ENCODE measurements around the gene NRCAM. TPM values are rescaled to one million over a fixed set of nuclear protein-coding genes. Genes with fewer than 3 reads are reported as not detected.
A peak's percentile ranks its signal among the peaks of the same experiment; 100 is the strongest.

The NRCAM gene
- total and polyA plus RNA-seq, 2 donors, result 4.7 to 13.9 TPM

DNA sequence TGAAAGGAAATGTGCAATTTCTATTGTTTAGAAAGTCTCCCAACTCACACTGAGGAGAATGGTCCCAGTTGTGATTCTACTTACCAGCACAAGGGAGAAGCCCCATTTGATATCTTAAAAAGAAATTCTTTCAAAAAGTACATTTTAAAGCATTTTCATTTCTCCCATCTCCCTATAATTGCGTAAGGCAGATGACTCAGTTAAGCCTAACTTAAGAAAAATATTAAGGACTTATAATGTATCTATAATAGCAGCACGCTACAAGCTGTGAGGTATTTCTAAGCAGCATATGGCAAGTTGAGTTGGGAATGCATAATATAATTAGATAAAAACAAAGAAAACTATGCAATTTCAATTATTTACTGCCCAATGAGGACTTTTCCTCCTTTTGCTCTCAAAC lies 8.5 kb upstream of the NRCAM start:
- Histone ChIP-seq H3K27me3 (ENCODE audit: control insufficient read depth in 2 of 2, insufficient read depth in 1 of 2, low read length in 1 of 2) (peaks cover 0 to 5% of the 10 kb centered on the region in 2 donors), H3K36me3 (ENCODE audit: control insufficient read depth in 2 of 2, insufficient read depth in 2 of 2, low read length in 1 of 2) (no peaks in the 10 kb centered on the region), H3K4me3 (ENCODE audit: low read length in 2 of 2) (no peak overlapping the region), H3K9me3 (ENCODE audit: control insufficient read depth in 2 of 2, insufficient read depth in 1 of 2, low read length in 1 of 2) (no peaks in the 10 kb centered on the region), H3K27ac (ENCODE audit: low read depth in 1 of 2, low read length in 1 of 2) (no peak overlapping the region), H3K4me1 (ENCODE audit: control insufficient read depth in 2 of 2, insufficient read depth in 2 of 2, low read length in 2 of 2) (peaks cover 0 to 12% of the 10 kb centered on the region in 2 donors)
- no peak for DNase-seq (ENCODE audit: low read depth in 6 of 9, low spot score in 9 of 9)
- WGBS, result 94% methylated on average over 2 of the region's 2 CpGs

GRCh38 chr7:108463613-108464012 lies 7.4 kb upstream of the NRCAM start:
- peaks cover under 1 to 15% of the 10 kb centered on the region in 2 donors for H3K27me3 ChIP-seq (ENCODE audit: control insufficient read depth in 2 of 2, insufficient read depth in 1 of 2, low read length in 1 of 2)
- H3K4me1 ChIP-seq (ENCODE audit: control insufficient read depth in 2 of 2, insufficient read depth in 2 of 2, low read length in 2 of 2), result peaks cover 0 to 12% of the 10 kb centered on the region in 2 donors
- H3K36me3 ChIP-seq (ENCODE audit: control insufficient read depth in 2 of 2, insufficient read depth in 2 of 2, low read length in 1 of 2), result no peaks in the 10 kb centered on the region
- 4% methylated on average over 2 of the region's 2 CpGs for WGBS
- peak in 3 of 9 donors; percentile 12 to 56 (median 42) for DNase-seq (ENCODE audit: low read depth in 6 of 9, low spot score in 9 of 9)
- H3K4me3 ChIP-seq (ENCODE audit: low read length in 2 of 2), result no peak overlapping the region
- no peaks in the 10 kb centered on the region for H3K9me3 ChIP-seq (ENCODE audit: control insufficient read depth in 2 of 2, insufficient read depth in 1 of 2, low read length in 1 of 2)
- no peak overlapping the region for H3K27ac ChIP-seq (ENCODE audit: low read depth in 1 of 2, low read length in 1 of 2)

GRCh38 chr7:108461840-108462239 lies 5.6 kb upstream of the NRCAM start:
- peaks cover 16 to 33% of the 10 kb centered on the region in 2 donors for H3K27me3 ChIP-seq (ENCODE audit: control insufficient read depth in 2 of 2, insufficient read depth in 1 of 2, low read length in 1 of 2)
- H3K36me3 ChIP-seq (ENCODE audit: control insufficient read depth in 2 of 2, insufficient read depth in 2 of 2, low read length in 1 of 2), result no peaks in the 10 kb centered on the region
- 95% methylated on average over 3 of the region's 3 CpGs for WGBS
- H3K4me3 ChIP-seq (ENCODE audit: low read length in 2 of 2), result no peak overlapping the region
- H3K27ac ChIP-seq (ENCODE audit: low read depth in 1 of 2, low read length in 1 of 2), result no peak overlapping the region
- no peaks in the 10 kb centered on the region for H3K9me3 ChIP-seq (ENCODE audit: control insufficient read depth in 2 of 2, insufficient read depth in 1 of 2, low read length in 1 of 2)
- DNase-seq (ENCODE audit: low read depth in 6 of 9, low spot score in 9 of 9), result no peak
- H3K4me1 ChIP-seq (ENCODE audit: control insufficient read depth in 2 of 2, insufficient read depth in 2 of 2, low read length in 2 of 2), result peaks cover 0 to 12% of the 10 kb centered on the region in 2 donors

GRCh38 chr7:108460964-108461363 lies 4.7 kb upstream of the NRCAM start:
- DNase-seq (ENCODE audit: low read depth in 6 of 9, low spot score in 9 of 9), result no peak

GRCh38 chr7:108459922-108460551 lies 3.8 kb upstream of the NRCAM start:
- no peaks in the 10 kb centered on the region for H3K9me3 ChIP-seq (ENCODE audit: control insufficient read depth in 2 of 2, insufficient read depth in 1 of 2, low read length in 1 of 2)
- WGBS, result 63% methylated on average over 3 of the region's 3 CpGs
- H3K27ac ChIP-seq (ENCODE audit: low read depth in 1 of 2, low read length in 1 of 2), result no peak overlapping the region
- peak in 5 of 9 donors; percentile 7 to 49 (median 24) for DNase-seq (ENCODE audit: low read depth in 6 of 9, low spot score in 9 of 9)
- H3K4me1 ChIP-seq (ENCODE audit: control insufficient read depth in 2 of 2, insufficient read depth in 2 of 2, low read length in 2 of 2), result peaks cover 3 to 12% of the 10 kb centered on the region in 2 donors
- H3K4me3 ChIP-seq (ENCODE audit: low read length in 2 of 2), result no peak overlapping the region
- H3K36me3 ChIP-seq (ENCODE audit: control insufficient read depth in 2 of 2, insufficient read depth in 2 of 2, low read length in 1 of 2), result no peaks in the 10 kb centered on the region
- peaks cover 34 to 50% of the 10 kb centered on the region in 2 donors for H3K27me3 ChIP-seq (ENCODE audit: control insufficient read depth in 2 of 2, insufficient read depth in 1 of 2, low read length in 1 of 2)

More at GRCh38 chr7:108460964-108461363, 4.7 kb upstream of the NRCAM start:
- no peaks in the 10 kb centered on the region for H3K36me3 ChIP-seq (ENCODE audit: control insufficient read depth in 2 of 2, insufficient read depth in 2 of 2, low read length in 1 of 2)
- no peak overlapping the region for H3K4me3 ChIP-seq (ENCODE audit: low read length in 2 of 2)
- WGBS, result 97% methylated on average over 1 of the region's 1 CpG
- H3K4me1 ChIP-seq (ENCODE audit: control insufficient read depth in 2 of 2, insufficient read depth in 2 of 2, low read length in 2 of 2), result peaks cover 0 to 12% of the 10 kb centered on the region in 2 donors
- H3K27me3 ChIP-seq (ENCODE audit: control insufficient read depth in 2 of 2, insufficient read depth in 1 of 2, low read length in 1 of 2), result peaks cover 25 to 41% of the 10 kb centered on the region in 2 donors
- H3K27ac ChIP-seq (ENCODE audit: low read depth in 1 of 2, low read length in 1 of 2), result no peak overlapping the region
- H3K9me3 ChIP-seq (ENCODE audit: control insufficient read depth in 2 of 2, insufficient read depth in 1 of 2, low read length in 1 of 2), result no peaks in the 10 kb centered on the region

GRCh38 chr7:108457871-108458270 lies 1.6 kb upstream of the NRCAM start:
- H3K9me3 ChIP-seq (ENCODE audit: control insufficient read depth in 2 of 2, insufficient read depth in 1 of 2, low read length in 1 of 2), result no peaks in the 10 kb centered on the region
- H3K4me1 ChIP-seq (ENCODE audit: control insufficient read depth in 2 of 2, insufficient read depth in 2 of 2, low read length in 2 of 2), result peaks cover 0 to 3% of the 10 kb centered on the region in 2 donors
- no peak overlapping the region for H3K4me3 ChIP-seq (ENCODE audit: low read length in 2 of 2)
- DNase-seq (ENCODE audit: low read depth in 6 of 9, low spot score in 9 of 9), result no peak
- no peaks in the 10 kb centered on the region for H3K36me3 ChIP-seq (ENCODE audit: control insufficient read depth in 2 of 2, insufficient read depth in 2 of 2, low read length in 1 of 2)
- H3K27me3 ChIP-seq (ENCODE audit: control insufficient read depth in 2 of 2, insufficient read depth in 1 of 2, low read length in 1 of 2), result peaks cover 50 to 72% of the 10 kb centered on the region in 2 donors
- no peak overlapping the region for H3K27ac ChIP-seq (ENCODE audit: low read depth in 1 of 2, low read length in 1 of 2)

DNA sequence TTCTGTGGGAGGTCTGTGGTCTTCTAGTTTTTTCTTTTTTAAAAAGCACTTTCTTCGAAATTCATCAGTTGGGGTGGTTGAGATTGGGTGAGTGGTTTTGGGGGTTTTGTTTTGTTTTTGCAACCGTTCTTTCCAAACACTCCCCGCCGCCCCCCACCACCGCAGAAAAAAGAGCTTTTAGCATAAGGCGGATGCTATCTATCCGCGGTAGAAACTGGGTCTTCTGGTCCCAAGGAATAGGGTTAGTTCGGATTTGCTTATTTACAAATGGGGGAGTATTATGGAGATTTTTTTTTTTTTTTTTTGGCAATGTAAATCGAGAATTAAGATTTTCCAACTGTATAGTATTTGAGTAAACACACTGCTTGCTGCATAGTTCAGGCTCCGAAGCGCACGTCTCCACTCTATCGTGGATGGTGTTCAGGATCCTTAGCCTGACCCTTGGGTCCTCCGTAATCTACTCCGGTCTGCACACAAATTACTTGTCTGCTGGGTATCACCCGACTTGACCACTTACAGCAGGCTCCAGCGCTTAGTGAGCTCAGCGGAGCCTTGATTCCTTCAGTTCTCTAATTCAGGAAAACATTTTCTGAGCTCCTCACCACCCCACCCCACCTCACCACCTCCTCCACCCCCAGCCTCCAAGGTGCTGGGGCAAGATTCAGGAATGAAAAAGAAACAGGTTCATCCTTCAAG lies 757 bp upstream of the NRCAM start:
- H3K4me3 ChIP-seq (ENCODE audit: low read length in 2 of 2), result peak overlapping the region in 1 of 2 donors; percentile 56
- H3K27me3 ChIP-seq (ENCODE audit: control insufficient read depth in 2 of 2, insufficient read depth in 1 of 2, low read length in 1 of 2), result peaks cover 50 to 79% of the 10 kb centered on the region in 2 donors

GRCh38 chr7:108455551-108455997 lies 662 bp downstream of the NRCAM start:
- H3K4me3 ChIP-seq (ENCODE audit: low read length in 2 of 2), result peak overlapping the region; percentile 33 to 56
- peaks cover 0 to 3% of the 10 kb centered on the region in 2 donors for H3K4me1 ChIP-seq (ENCODE audit: control insufficient read depth in 2 of 2, insufficient read depth in 2 of 2, low read length in 2 of 2)
- DNase-seq (ENCODE audit: low read depth in 6 of 9, low spot score in 9 of 9), result peak in 1 of 9 donors; percentile 9
- H3K9me3 ChIP-seq (ENCODE audit: control insufficient read depth in 2 of 2, insufficient read depth in 1 of 2, low read length in 1 of 2), result no peaks in the 10 kb centered on the region
- peaks cover 50 to 85% of the 10 kb centered on the region in 2 donors for H3K27me3 ChIP-seq (ENCODE audit: control insufficient read depth in 2 of 2, insufficient read depth in 1 of 2, low read length in 1 of 2)
- 2% methylated on average over 47 of the region's 47 CpGs for WGBS
- H3K36me3 ChIP-seq (ENCODE audit: control insufficient read depth in 2 of 2, insufficient read depth in 2 of 2, low read length in 1 of 2), result no peaks in the 10 kb centered on the region
- no peak overlapping the region for H3K27ac ChIP-seq (ENCODE audit: low read depth in 1 of 2, low read length in 1 of 2)

More for the DNA sequence above, 757 bp upstream of the NRCAM start:
- Histone ChIP-seq H3K9me3 (ENCODE audit: control insufficient read depth in 2 of 2, insufficient read depth in 1 of 2, low read length in 1 of 2) (no peaks in the 10 kb centered on the region), H3K4me1 (ENCODE audit: control insufficient read depth in 2 of 2, insufficient read depth in 2 of 2, low read length in 2 of 2) (peaks cover 0 to 3% of the 10 kb centered on the region in 2 donors), H3K36me3 (ENCODE audit: control insufficient read depth in 2 of 2, insufficient read depth in 2 of 2, low read length in 1 of 2) (no peaks in the 10 kb centered on the region), H3K27ac (ENCODE audit: low read depth in 1 of 2, low read length in 1 of 2) (no peak overlapping the region)
- WGBS, result 13% methylated on average over 19 of the region's 19 CpGs
- DNase-seq (ENCODE audit: low read depth in 6 of 9, low spot score in 9 of 9), result no peak
